HEK293T (cell line): ENCODE data around the gene ATP9B.

Source experiments
- CTCF ChIA-PET: fragments of 350-600 bp; formaldehyde crosslinking; extraction: SDS; loops from one replicate; lab custom pipeline; 2021; ENCODE audit warnings: antibody characterized with exemption, inconsistent platforms; lab: Yijun Ruan, JAX
- POLR2A ChIA-PET: fragments of 350-600 bp; formaldehyde crosslinking; extraction: SDS; loops from one replicate; lab custom pipeline; 2020; ENCODE audit warnings: antibody characterized with exemption, inconsistent platforms; lab: Yijun Ruan, JAX
- DNase-seq: peaks from one replicate; pipeline ENCODE4 v3.0.0; 2012; ENCODE audit warnings: mixed read lengths; ENCODE audit errors: extremely low spot score
- ARNT ChIP-seq: fragments of 450-650 bp; IDR thresholded peaks from 2 replicates; pipeline ENCODE4 v1.6.1; 2017; ENCODE audit warnings: mild to moderate bottlenecking
- BHLHE40 ChIP-seq: fragments of 450-650 bp; IDR thresholded peaks from 2 replicates; pipeline ENCODE4 v1.6.1; 2016; ENCODE audit warnings: mild to moderate bottlenecking, moderate library complexity, borderline replicate concordance
- CTBP1 ChIP-seq: fragments of 450-650 bp; IDR thresholded peaks from 2 replicates; pipeline ENCODE4 v1.6.1; 2016; ENCODE audit warnings: borderline replicate concordance
- ELF4 ChIP-seq: fragments of 450-650 bp; IDR thresholded peaks from 2 replicates; pipeline ENCODE4 v1.6.1; 2017; ENCODE audit warnings: antibody characterized with exemption
- FOXA1 ChIP-seq: fragments of 450-650 bp; IDR thresholded peaks from 2 replicates; pipeline ENCODE4 v1.6.1; 2016; ENCODE audit warnings: mild to moderate bottlenecking
- FOXK2 ChIP-seq: fragments of 450-650 bp; IDR thresholded peaks from 2 replicates; pipeline ENCODE4 v1.6.1; 2016; ENCODE audit warnings: mild to moderate bottlenecking
- FOXM1 ChIP-seq: fragments of 450-650 bp; IDR thresholded peaks from 2 replicates; pipeline ENCODE4 v1.6.1; 2017; ENCODE audit warnings: mild to moderate bottlenecking, borderline replicate concordance
- HDGF ChIP-seq: fragments of 450-650 bp; IDR thresholded peaks from 2 replicates; pipeline ENCODE4 v1.6.1; 2017; ENCODE audit warnings: antibody characterized with exemption, borderline replicate concordance
- L3MBTL2 ChIP-seq: fragments of 450-650 bp; conservative IDR thresholded peaks from 2 replicates; pipeline ENCODE4 v1.6.1; 2016; ENCODE audit warnings: mild to moderate bottlenecking
- LEF1 ChIP-seq: fragments of 450-650 bp; IDR thresholded peaks from 2 replicates; pipeline ENCODE4 v1.6.1; 2017; ENCODE audit warnings: mild to moderate bottlenecking, borderline replicate concordance
- NFRKB ChIP-seq: fragments of 450-650 bp; IDR thresholded peaks from 2 replicates; pipeline ENCODE4 v1.6.1; 2016; ENCODE audit warnings: mild to moderate bottlenecking, moderate library complexity
- PKNOX1 ChIP-seq: fragments of 450-650 bp; IDR thresholded peaks from 2 replicates; pipeline ENCODE4 v1.6.1; 2016
- SP1 ChIP-seq: fragments of 450-650 bp; IDR thresholded peaks from 2 replicates; pipeline ENCODE4 v1.6.1; 2017
- SUZ12 ChIP-seq: fragments of 450-650 bp; IDR thresholded peaks from 2 replicates; pipeline ENCODE4 v1.6.1; 2016; ENCODE audit warnings: mild to moderate bottlenecking
- TARDBP ChIP-seq: fragments of 450-650 bp; IDR thresholded peaks from 2 replicates; pipeline ENCODE4 v1.6.1; 2016
- ZNF384 ChIP-seq: fragments of 450-650 bp; IDR thresholded peaks from 2 replicates; pipeline ENCODE4 v1.6.1; 2016

Gene ATP9B

GRCh38 chr18:79367989-79368388 lies 298.8 kb downstream of the ATP9B start:
- CTCF ChIA-PET, result no interaction called here
- DNase-seq, result no peak
- TF ChIP-seq FOXA1 (no peak), ZNF384 (no peak), FOXK2 (no peak), TARDBP (no peak), NFRKB (no peak), BHLHE40 (no peak), SP1 (no peak), HDGF (no peak), SUZ12 (no peak), CTBP1 (no peak), ARNT (no peak), LEF1 (no peak), ELF4 (no peak), L3MBTL2 (no peak), PKNOX1 (no peak), FOXM1 (no peak)
- POLR2A ChIA-PET, result no interaction called here

- DNase-seq, result no peak
- CTCF ChIA-PET, result no interaction called here
- TF ChIP-seq FOXA1, result no peak
- no peak for TF ChIP-seq ZNF384
- TF ChIP-seq SUZ12, result no peak
- TF ChIP-seq PKNOX1, result no peak
- no peak for TF ChIP-seq ARNT
- TF ChIP-seq LEF1, result no peak
- TF ChIP-seq CTBP1, result no peak
- no peak for TF ChIP-seq ELF4
- TF ChIP-seq NFRKB, result no peak
- no peak for TF ChIP-seq BHLHE40
- no peak for TF ChIP-seq L3MBTL2
- no peak for TF ChIP-seq FOXM1
- no peak for TF ChIP-seq TARDBP
- no peak for TF ChIP-seq FOXK2
- TF ChIP-seq HDGF, result no peak
- no peak for TF ChIP-seq SP1
- POLR2A ChIA-PET, result no interaction called here
Measured at GRCh38 chr18:79368681-79369080, 299.5 kb downstream of the ATP9B start.

GRCh38 chr18:79371561-79372121 lies 302.4 kb downstream of the ATP9B start:
- CTCF ChIA-PET, result no interaction called here
- TF ChIP-seq ELF4 (no peak), L3MBTL2 (no peak), FOXM1 (no peak), ARNT (no peak), SUZ12 (no peak), TARDBP (no peak), NFRKB (no peak), HDGF (no peak), FOXK2 (no peak), PKNOX1 (no peak), ZNF384 (no peak), FOXA1 (no peak)
- no peak for DNase-seq
- POLR2A ChIA-PET, result no interaction called here

GRCh38 chr18:79372461-79372860 lies 303.3 kb downstream of the ATP9B start:
- TF ChIP-seq ARNT (no peak), CTBP1 (no peak), L3MBTL2 (no peak), LEF1 (no peak), FOXK2 (no peak), NFRKB (no peak), FOXM1 (no peak), HDGF (no peak), BHLHE40 (no peak), SUZ12 (no peak), TARDBP (no peak), ELF4 (no peak), PKNOX1 (no peak), FOXA1 (no peak)
- ChIA-PET POLR2A (no interaction called here), CTCF (no interaction called here)
- no peak for DNase-seq

GRCh38 chr18:79372991-79373390 lies 303.8 kb downstream of the ATP9B start:
- no peak for DNase-seq
- CTCF ChIA-PET, result no interaction called here
- POLR2A ChIA-PET, result no interaction called here
- TF ChIP-seq PKNOX1, result no peak
- no peak for TF ChIP-seq ELF4
- TF ChIP-seq ARNT, result no peak

- POLR2A ChIA-PET, result no interaction called here
- CTCF ChIA-PET, result no interaction called here
- TF ChIP-seq SP1 (no peak), ELF4 (no peak), LEF1 (no peak), CTBP1 (no peak), FOXK2 (no peak), ZNF384 (no peak), TARDBP (no peak), BHLHE40 (no peak), FOXM1 (no peak), ARNT (no peak), HDGF (no peak), FOXA1 (no peak), PKNOX1 (no peak)
- no peak for DNase-seq
Measured at GRCh38 chr18:79373736-79374135, 304.5 kb downstream of the ATP9B start.
